PC-9 (cell line): ENCODE measurements around the gene HTRA2.

Experiments used
- EZH2 ChIP-seq: fragments of 200-600 bp; sonication (generic); IDR thresholded peaks from 2 replicates; pipeline ENCODE4 v1.8.0; 2017; ENCODE audit warnings: antibody characterized with exemption, low read depth
- TF ChIP-seq, protein P1 (sequence below): fragments of 200-600 bp; sonication (generic); conservative IDR thresholded peaks from 2 replicates; pipeline ENCODE4 v1.6.1; 2017; ENCODE audit warnings: mixed run types, antibody characterized with exemption, mild to moderate bottlenecking, moderate library complexity

- TF ChIP-seq, protein P1, sequence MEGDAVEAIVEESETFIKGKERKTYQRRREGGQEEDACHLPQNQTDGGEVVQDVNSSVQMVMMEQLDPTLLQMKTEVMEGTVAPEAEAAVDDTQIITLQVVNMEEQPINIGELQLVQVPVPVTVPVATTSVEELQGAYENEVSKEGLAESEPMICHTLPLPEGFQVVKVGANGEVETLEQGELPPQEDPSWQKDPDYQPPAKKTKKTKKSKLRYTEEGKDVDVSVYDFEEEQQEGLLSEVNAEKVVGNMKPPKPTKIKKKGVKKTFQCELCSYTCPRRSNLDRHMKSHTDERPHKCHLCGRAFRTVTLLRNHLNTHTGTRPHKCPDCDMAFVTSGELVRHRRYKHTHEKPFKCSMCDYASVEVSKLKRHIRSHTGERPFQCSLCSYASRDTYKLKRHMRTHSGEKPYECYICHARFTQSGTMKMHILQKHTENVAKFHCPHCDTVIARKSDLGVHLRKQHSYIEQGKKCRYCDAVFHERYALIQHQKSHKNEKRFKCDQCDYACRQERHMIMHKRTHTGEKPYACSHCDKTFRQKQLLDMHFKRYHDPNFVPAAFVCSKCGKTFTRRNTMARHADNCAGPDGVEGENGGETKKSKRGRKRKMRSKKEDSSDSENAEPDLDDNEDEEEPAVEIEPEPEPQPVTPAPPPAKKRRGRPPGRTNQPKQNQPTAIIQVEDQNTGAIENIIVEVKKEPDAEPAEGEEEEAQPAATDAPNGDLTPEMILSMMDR: no peak
- no peak for TF ChIP-seq EZH2
Measured at GRCh38 chr2:74536166-74536950, 6.6 kb downstream of the HTRA2 start.
